GM10248 (cell line): Measurements from ENCODE around the gene SDK2.

Experiments
- CTCF ChIA-PET: fragments of 300-600 bp; sonication (Branson Sonifier 250); formaldehyde crosslinking; extraction: SDS; loops from one replicate; lab custom pipeline; 2021; ENCODE audit warnings: antibody characterized with exemption; lab: Yijun Ruan, JAX
- POLR2A ChIA-PET: fragments of 350-650 bp; sonication (Branson Sonifier 250); formaldehyde crosslinking; extraction: SDS; loops from one replicate; lab custom pipeline; 2020; ENCODE audit warnings: antibody characterized with exemption; lab: Yijun Ruan, JAX
- DNase-seq: peaks from one replicate; pipeline ENCODE4 v3.0.0; 2012; ENCODE audit errors: extremely low spot score
- TF ChIP-seq, protein P1 (sequence below): IDR thresholded peaks from 2 replicates; pipeline ENCODE4 v1.5.1; 2012; ENCODE audit warnings: mild to moderate bottlenecking, low read depth; ENCODE audit errors: extremely low read depth, missing control alignments, control extremely low read depth

Gene SDK2

DNA sequence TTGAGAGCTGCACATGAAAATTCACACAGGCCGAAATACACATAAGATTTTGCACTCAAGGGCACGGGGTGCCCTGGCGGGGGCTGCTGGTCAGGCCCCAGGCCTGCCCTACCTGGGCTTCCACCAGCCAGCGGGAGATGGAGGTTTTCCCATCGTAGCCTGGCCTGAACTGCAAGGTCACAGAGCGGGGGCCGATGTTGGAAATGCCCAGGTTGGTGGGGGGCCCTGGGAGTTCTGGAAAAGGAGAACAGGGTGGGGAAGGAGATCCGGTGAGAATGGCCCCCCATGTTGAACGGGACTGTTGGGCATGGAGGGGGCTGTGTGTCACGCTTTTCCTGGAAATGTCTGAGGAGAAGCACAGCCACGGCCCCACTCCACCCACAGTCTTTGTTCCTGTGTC, 245.2 kb downstream of the SDK2 start:
- CTCF ChIA-PET = no interaction called here
- POLR2A ChIA-PET = no interaction called here

DNA sequence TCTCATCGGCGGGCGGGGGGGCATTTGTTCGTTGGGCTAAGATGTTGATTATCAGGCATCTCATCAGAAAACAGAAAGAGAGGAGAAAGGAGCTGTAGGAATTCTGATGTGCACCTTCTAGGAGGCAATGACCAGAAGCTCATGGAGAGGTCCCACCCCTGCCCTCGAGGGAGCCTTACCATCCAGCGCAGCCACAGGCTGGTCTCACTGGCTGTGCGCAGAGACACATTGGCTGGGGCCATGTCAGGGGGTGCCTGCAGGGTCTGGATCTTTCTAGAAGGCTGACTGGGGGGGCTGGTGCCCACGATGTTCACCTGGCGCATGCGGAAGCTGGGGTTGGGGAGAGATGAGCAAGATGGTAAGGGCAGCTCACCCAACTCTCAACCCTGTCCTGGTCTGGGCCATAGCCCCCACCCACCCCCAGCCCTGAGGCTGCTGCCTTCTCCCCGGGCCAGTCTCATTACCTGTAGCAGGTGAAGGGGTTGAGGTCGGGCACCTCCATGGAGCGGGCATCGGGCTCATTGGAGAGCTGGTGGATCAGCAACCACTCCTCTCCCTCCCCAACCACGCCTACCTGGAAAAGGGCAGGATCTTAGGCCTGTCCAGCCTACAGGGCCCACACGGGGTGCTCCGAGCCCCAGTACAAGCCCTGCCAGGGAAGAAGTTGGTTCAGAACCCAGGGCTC, 246.2 kb downstream of the SDK2 start:
- ChIA-PET CTCF (no interaction called here), POLR2A (no interaction called here)
- no peak for DNase-seq
- TF ChIP-seq, protein P1, sequence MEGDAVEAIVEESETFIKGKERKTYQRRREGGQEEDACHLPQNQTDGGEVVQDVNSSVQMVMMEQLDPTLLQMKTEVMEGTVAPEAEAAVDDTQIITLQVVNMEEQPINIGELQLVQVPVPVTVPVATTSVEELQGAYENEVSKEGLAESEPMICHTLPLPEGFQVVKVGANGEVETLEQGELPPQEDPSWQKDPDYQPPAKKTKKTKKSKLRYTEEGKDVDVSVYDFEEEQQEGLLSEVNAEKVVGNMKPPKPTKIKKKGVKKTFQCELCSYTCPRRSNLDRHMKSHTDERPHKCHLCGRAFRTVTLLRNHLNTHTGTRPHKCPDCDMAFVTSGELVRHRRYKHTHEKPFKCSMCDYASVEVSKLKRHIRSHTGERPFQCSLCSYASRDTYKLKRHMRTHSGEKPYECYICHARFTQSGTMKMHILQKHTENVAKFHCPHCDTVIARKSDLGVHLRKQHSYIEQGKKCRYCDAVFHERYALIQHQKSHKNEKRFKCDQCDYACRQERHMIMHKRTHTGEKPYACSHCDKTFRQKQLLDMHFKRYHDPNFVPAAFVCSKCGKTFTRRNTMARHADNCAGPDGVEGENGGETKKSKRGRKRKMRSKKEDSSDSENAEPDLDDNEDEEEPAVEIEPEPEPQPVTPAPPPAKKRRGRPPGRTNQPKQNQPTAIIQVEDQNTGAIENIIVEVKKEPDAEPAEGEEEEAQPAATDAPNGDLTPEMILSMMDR = no peak

More for the DNA sequence above, 245.2 kb downstream of the SDK2 start:
- no peak for DNase-seq
- TF ChIP-seq, protein P1 = no peak

DNA sequence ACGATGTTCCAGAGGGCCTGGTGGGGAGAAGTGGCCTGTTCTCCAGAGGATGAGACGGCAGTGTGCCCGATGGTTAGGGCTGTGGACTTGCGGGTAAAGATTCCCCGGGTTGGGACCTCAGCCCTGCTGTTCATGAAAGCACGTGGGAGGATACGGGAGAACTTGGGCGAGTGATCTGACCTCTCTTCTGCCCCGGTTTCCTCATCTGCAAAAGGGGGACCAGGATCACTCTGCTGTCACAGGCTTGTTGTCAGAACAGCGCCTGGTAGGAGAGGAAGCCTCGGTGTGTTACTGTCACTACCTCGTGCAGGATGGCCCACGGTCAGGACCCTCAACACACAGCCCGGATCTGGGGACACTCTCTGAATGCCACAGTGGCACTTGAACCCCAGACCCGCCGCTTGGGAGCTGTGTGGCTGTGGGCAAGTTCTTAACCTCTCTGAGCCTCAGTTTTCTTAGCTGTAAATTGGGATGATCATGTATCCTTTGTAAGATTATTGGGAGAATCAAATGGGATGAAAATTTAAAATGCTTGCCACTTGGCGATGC, 246.9 kb downstream of the SDK2 start:
- ChIA-PET CTCF (no interaction called here), POLR2A (no interaction called here)
- TF ChIP-seq, protein P1 = no peak
- no peak for DNase-seq

DNA sequence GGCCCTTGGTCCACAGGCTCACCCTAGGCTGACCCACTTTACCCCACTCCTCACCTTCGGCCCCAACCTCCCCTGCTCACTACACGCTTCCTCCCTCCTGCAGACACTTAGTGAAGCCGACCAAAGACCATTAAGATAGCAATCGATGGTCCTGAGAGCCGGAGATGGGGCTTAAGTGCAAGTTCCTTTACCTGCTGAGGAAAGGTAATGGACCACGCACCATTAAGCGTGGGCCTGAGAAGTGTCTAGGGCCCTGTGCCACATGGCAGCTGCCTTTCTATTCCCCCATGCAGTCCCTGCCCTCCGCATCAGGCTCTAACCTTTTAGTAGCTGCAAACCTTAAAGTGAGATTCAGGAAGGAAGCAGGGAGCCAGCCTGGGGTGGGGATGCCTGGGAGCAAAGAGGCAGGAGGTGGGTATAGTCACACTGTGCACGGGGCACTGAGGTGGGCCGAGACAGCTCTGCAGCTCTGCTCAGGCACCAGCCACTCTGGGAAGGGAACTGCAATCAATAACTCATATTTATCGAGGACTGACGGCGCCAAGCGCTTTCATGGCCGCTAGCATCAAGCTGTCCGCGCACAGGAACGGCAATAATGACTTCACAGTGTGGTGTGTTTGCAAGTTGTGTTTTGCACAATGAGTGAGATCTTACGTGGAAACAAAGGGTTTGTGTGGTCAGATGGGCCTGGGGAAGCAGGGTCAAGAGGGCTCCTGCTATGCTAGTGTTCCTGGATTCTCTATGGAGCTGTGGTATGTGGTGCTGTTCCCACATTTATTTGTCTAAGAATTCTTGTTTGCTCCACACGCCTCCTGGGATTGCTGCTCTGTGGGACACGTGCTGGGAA, 247.6 kb downstream of the SDK2 start:
- ChIA-PET POLR2A (no interaction called here), CTCF (no interaction called here)
- TF ChIP-seq, protein P1 = no peak
- no peak for DNase-seq

DNA sequence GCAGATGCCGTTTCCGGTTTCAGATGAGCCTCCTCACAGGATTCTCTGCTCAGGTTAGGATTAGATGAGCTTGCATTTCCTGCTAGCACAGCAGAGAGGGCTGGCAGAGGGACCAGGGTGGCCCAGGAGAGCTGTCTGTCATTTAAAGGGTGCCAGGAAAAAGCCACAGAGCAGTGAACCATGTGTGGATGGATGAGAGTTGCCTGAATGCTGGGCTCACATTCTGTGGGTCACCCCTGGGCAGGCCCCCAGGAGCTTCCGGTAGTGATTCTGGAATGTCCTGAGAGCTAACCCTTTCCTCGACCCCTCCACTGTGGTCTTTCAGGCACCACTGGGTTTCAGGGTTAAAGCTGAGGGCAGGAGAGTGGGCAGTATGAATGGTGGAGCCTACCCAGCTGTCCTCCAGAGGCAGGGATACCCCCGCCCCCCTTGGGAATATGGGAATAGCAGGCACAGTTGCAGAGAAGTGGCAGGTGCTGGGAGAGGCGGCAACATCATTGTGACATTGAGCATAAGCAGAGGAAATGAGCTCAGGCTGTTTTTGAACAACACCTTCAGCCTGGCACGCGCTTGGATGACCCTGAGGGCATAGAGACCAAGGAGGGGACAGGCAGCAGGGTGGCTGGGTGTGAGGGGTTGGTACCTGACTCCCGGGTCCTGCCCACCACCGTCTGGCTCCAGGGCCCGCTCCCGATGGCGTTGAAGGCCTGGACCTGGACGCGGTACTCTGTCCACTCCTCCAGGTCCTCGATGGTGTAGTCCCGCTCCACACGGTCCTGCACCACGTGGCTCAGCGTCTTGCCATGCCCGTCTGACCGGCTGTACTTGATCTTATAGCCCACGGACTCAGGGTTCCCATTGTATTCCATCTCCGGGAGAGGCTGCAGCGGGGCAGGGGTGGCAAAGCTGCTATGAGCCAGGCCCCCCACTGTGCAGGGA, 249.5 kb downstream of the SDK2 start:
- CTCF ChIA-PET = no interaction called here
- TF ChIP-seq, protein P1 = no peak
- no peak for DNase-seq
- POLR2A ChIA-PET = no interaction called here

DNA sequence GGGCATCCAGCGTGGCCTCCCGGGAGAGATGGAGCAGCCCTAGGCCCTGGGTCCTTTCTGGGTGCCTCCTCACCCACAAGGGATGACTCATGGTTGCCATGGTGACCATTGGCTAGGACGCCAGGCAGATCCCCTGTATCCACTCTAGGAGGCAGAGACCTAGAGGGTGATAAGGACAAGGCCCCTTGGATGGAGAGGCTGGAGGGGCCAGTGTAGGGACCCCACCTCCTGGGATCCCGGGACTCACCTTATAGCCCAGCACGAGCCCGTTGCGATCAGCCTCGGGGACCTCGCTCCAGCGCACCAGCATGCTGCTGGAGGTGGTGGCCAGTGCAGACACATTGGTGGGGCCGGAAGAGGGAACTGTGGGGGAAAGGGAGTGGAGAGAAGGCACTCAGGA, 250.3 kb downstream of the SDK2 start:
- DNase-seq = no peak
- POLR2A ChIA-PET = no interaction called here
- TF ChIP-seq, protein P1 = no peak
- CTCF ChIA-PET = no interaction called here
